PC-9 (cell line): ENCODE results near the gene GORAB.

Experiments
- EZH2 ChIP-seq: fragments of 200-600 bp; sonication (generic); IDR thresholded peaks from 2 replicates; pipeline ENCODE4 v1.8.0; 2017; ENCODE audit warnings: antibody characterized with exemption, low read depth
- TF ChIP-seq, protein P1 (sequence below): fragments of 200-600 bp; sonication (generic); conservative IDR thresholded peaks from 2 replicates; pipeline ENCODE4 v1.6.1; 2017; ENCODE audit warnings: mixed run types, antibody characterized with exemption, mild to moderate bottlenecking, moderate library complexity

DNA sequence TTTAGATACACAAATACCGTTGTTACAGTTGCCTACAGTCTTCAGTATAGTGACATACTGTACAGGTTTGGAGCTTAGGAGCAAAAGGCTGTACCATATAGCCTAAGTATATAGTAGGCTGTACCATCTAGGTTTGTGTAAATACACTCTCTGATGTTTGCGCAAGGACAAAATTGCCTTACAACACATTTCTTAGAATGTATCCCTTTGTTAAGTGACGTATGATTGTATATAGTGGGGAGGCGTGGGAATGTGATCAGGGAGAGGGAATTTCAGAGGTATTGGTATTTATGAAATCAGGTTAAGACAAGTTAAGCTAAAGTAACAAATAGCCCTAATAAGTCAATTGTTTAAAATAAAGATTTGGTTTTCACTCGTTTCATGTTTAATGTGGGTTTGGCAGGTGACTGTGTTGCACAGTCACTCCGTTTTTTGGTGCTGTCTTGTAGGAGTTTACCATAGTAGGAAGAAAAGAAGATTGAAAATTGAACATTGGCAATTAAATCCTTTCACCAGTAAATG, 2.7 kb downstream of the GORAB start:
- TF ChIP-seq, protein P1, sequence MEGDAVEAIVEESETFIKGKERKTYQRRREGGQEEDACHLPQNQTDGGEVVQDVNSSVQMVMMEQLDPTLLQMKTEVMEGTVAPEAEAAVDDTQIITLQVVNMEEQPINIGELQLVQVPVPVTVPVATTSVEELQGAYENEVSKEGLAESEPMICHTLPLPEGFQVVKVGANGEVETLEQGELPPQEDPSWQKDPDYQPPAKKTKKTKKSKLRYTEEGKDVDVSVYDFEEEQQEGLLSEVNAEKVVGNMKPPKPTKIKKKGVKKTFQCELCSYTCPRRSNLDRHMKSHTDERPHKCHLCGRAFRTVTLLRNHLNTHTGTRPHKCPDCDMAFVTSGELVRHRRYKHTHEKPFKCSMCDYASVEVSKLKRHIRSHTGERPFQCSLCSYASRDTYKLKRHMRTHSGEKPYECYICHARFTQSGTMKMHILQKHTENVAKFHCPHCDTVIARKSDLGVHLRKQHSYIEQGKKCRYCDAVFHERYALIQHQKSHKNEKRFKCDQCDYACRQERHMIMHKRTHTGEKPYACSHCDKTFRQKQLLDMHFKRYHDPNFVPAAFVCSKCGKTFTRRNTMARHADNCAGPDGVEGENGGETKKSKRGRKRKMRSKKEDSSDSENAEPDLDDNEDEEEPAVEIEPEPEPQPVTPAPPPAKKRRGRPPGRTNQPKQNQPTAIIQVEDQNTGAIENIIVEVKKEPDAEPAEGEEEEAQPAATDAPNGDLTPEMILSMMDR = no peak
- no peak for TF ChIP-seq EZH2
